ENCODE measurements around the gene KLHL41. TPM values are rescaled to one million over a fixed set of nuclear protein-coding genes. Genes with fewer than 3 reads are reported as not detected.
"Not testable (repeated sequence)": the region's sequence is repeated elsewhere in the genome, so short reads cannot be mapped to it uniquely, and the experiment has no call there.

KLHL41 gene
- total RNA-seq, 1 donor from 2014 or later: 1.4 TPM

DNA sequence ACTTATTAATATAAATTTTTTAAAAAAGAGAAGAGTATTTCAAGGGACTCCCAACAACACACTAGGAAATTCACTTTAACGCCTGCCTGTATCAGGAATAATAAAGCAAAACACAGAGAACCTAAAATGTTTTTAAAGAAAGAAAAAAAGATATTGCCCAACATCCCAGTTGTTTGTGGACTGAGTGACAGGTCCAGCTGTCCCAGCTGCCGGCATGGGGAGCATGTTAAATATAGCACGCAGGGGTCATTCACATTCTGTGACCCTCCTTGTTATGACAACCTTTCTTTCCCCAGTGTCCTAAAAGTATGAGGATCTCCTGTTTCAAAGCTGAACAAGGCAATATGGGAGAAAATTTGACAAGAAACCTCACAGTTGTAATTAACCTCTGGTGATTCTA, 4.4 kb downstream of the KLHL41 start:
- Mint-ChIP-seq H3K9me3 (no peaks in the 10 kb centered on the region), H3K27me3 (ENCODE audit: low read depth) (no peaks in the 10 kb centered on the region), H3K27ac (ENCODE audit: unreplicated experiment) (no peak overlapping the region), H3K36me3 (ENCODE audit: low read depth) (no peaks in the 10 kb centered on the region), H3K4me3 (no peak overlapping the region), H3K4me1 (peaks cover 15% of the 10 kb centered on the region)
- DNase-seq (ENCODE audit: low read depth, low spot score): no peak
- TF ChIP-seq, protein P1, sequence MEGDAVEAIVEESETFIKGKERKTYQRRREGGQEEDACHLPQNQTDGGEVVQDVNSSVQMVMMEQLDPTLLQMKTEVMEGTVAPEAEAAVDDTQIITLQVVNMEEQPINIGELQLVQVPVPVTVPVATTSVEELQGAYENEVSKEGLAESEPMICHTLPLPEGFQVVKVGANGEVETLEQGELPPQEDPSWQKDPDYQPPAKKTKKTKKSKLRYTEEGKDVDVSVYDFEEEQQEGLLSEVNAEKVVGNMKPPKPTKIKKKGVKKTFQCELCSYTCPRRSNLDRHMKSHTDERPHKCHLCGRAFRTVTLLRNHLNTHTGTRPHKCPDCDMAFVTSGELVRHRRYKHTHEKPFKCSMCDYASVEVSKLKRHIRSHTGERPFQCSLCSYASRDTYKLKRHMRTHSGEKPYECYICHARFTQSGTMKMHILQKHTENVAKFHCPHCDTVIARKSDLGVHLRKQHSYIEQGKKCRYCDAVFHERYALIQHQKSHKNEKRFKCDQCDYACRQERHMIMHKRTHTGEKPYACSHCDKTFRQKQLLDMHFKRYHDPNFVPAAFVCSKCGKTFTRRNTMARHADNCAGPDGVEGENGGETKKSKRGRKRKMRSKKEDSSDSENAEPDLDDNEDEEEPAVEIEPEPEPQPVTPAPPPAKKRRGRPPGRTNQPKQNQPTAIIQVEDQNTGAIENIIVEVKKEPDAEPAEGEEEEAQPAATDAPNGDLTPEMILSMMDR (conservative IDR thresholded peaks at IDR 0.05): no peak

DNA sequence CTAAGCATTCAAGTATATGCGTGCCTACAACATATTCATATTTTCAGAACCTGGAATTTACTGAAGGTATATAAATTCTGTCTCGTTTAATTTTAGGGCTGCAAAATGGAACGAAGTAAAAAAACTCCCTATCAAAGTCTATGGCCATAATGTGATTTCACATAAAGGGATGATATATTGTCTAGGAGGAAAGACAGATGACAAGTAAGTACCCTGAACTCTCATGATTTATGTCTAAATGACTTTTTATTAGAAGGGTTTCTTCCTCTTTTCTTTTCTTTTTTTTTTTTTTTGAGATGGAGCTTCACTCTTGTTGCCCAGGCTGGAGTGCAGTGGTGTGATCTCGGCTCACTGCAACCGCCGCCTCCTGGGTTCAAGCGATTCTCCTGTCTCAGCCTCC, 5.3 kb downstream of the KLHL41 start:
- H3K36me3 Mint-ChIP-seq (ENCODE audit: low read depth); H3K27ac Mint-ChIP-seq (ENCODE audit: unreplicated experiment); DNase-seq (ENCODE audit: low read depth, low spot score); H3K4me3 Mint-ChIP-seq; H3K27me3 Mint-ChIP-seq (ENCODE audit: low read depth); H3K9me3 Mint-ChIP-seq: not testable (repeated sequence)
- H3K4me1 Mint-ChIP-seq: peaks cover 10% of the 10 kb centered on the region

DNA sequence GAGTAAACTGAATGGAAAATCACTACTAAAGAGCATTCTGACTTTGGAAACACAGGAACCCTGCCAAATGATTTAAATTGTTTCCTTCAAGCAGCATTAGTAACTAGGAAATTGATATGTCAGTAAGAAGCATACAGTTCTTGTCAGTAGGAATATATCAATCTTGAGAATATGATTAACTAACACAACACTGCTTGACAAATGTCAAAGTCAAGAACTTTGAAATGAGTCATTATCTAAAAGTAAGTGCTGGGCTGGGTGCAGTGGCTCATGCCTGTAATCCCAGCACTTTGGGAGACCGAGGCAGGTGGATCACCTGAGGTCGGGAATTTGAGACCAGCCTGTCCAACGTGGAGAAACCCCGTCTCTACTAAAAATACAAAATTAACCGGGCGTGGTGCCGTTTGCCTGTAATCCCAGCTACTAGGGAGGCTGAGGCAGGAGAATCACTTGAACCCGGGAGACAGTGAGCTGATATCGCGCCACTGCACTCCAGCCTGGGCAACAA, 7.0 kb downstream of the KLHL41 start:
- not testable (repeated sequence) for H3K4me1 Mint-ChIP-seq; H3K36me3 Mint-ChIP-seq (ENCODE audit: low read depth); H3K9me3 Mint-ChIP-seq; H3K4me3 Mint-ChIP-seq; H3K27me3 Mint-ChIP-seq (ENCODE audit: low read depth); H3K27ac Mint-ChIP-seq (ENCODE audit: unreplicated experiment); DNase-seq (ENCODE audit: low read depth, low spot score)

DNA sequence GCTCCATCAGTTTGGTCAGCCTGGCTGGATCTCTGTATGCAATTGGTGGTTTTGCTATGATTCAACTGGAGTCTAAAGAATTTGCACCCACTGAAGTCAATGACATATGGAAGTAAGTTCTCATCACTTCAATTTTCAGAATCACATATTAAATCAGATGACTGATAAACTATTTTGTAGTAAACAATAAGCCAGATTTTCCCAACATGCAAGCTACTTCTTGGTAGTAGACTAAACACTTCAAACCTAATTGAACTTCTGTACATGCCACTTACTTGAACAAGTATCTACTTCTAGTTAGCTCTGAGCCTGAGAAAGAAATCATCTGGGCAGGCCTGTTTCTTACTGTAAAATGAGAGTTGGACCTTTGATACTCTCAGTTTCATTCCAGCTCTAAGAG, 11.4 kb downstream of the KLHL41 start:
- TF ChIP-seq, protein P1 (conservative IDR thresholded peaks at IDR 0.05): no peak
- DNase-seq (ENCODE audit: low read depth, low spot score): no peak
- Mint-ChIP-seq H3K27me3 (ENCODE audit: low read depth) (no peaks in the 10 kb centered on the region), H3K27ac (ENCODE audit: unreplicated experiment) (no peak overlapping the region), H3K4me3 (no peak overlapping the region), H3K36me3 (ENCODE audit: low read depth) (no peaks in the 10 kb centered on the region), H3K9me3 (no peaks in the 10 kb centered on the region), H3K4me1 (peaks cover 12% of the 10 kb centered on the region)

DNA sequence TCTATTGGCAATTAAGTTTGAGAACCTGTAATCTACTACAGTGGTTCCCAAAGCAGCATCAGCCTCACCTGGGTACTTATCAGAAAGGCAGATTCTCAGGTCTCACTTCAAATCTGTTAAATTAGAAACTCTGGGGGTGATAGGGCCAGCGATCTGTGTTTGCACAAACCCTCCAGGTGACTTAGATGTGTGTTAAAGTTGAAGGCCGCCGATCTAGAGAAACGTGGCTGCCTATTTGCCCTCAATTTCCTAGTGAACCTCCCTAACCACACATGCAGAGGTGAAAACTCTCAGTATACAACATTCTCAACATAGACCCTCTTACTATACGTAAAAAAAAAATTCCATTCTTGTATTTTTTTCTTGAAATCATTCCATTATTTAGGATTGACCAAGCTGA, 14.2 kb downstream of the KLHL41 start:
- Mint-ChIP-seq H3K4me1 (peaks cover 14% of the 10 kb centered on the region), H3K36me3 (ENCODE audit: low read depth) (no peaks in the 10 kb centered on the region), H3K27me3 (ENCODE audit: low read depth) (no peaks in the 10 kb centered on the region), H3K27ac (ENCODE audit: unreplicated experiment) (no peak overlapping the region), H3K4me3 (no peak overlapping the region), H3K9me3 (no peaks in the 10 kb centered on the region)
- TF ChIP-seq, protein P1 (conservative IDR thresholded peaks at IDR 0.05): no peak
- DNase-seq (ENCODE audit: low read depth, low spot score): no peak

DNA sequence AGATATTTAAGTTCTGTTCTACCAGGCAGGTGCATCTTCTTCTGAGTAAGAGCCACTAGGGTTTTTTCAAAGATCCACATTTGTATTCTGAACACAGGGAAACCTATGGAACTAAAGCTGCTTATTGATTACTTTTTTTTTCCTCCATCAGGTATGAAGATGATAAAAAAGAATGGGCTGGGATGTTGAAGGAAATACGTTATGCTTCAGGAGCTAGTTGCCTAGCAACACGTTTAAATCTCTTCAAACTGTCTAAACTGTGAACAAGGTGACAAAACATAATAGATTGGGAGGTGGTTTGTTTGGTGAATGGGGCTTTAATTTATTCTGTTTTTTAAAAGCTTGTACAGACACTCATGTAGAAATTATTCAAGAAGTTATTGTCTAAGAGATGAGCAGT, 15.9 kb downstream of the KLHL41 start:
- Mint-ChIP-seq H3K27me3 (ENCODE audit: low read depth) (no peaks in the 10 kb centered on the region), H3K4me3 (no peak overlapping the region), H3K27ac (ENCODE audit: unreplicated experiment) (no peak overlapping the region), H3K4me1 (peaks cover 14% of the 10 kb centered on the region), H3K36me3 (ENCODE audit: low read depth) (peaks cover 7% of the 10 kb centered on the region), H3K9me3 (no peaks in the 10 kb centered on the region)
- TF ChIP-seq, protein P1 (conservative IDR thresholded peaks at IDR 0.05): no peak
- no peak for DNase-seq (ENCODE audit: low read depth, low spot score)

DNA sequence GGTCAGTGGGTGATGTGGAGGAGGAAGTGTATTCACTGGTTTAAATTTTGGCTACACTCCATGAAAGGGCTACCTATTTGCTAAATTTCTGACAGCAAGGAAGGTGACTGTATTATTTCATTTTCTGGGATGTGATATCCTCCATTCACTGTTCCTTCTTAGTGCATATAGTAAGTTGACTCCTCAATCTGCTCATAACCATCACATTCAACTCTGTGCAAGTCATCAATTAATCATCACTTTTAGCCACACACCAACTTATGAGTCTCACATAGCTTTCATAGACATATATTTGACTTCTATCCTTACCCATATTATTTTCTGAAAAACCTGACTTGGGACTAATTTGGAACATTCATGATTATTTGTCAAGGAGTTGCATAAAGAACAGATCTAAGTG, 16.9 kb downstream of the KLHL41 start:
- no peak overlapping the region for H3K27ac Mint-ChIP-seq (ENCODE audit: unreplicated experiment)
- peaks cover 7% of the 10 kb centered on the region for H3K36me3 Mint-ChIP-seq (ENCODE audit: low read depth)
- H3K27me3 Mint-ChIP-seq (ENCODE audit: low read depth): no peaks in the 10 kb centered on the region
- H3K4me3 Mint-ChIP-seq: no peak overlapping the region
- H3K9me3 Mint-ChIP-seq: no peaks in the 10 kb centered on the region
- peaks cover 14% of the 10 kb centered on the region for H3K4me1 Mint-ChIP-seq
- TF ChIP-seq, protein P1 (conservative IDR thresholded peaks at IDR 0.05): no peak
- no peak for DNase-seq (ENCODE audit: low read depth, low spot score)
